ENCODE measurements around the gene CENPB.
A peak's percentile ranks its signal among the peaks of the same experiment; 100 is the strongest.

The CENPB gene

DNA sequence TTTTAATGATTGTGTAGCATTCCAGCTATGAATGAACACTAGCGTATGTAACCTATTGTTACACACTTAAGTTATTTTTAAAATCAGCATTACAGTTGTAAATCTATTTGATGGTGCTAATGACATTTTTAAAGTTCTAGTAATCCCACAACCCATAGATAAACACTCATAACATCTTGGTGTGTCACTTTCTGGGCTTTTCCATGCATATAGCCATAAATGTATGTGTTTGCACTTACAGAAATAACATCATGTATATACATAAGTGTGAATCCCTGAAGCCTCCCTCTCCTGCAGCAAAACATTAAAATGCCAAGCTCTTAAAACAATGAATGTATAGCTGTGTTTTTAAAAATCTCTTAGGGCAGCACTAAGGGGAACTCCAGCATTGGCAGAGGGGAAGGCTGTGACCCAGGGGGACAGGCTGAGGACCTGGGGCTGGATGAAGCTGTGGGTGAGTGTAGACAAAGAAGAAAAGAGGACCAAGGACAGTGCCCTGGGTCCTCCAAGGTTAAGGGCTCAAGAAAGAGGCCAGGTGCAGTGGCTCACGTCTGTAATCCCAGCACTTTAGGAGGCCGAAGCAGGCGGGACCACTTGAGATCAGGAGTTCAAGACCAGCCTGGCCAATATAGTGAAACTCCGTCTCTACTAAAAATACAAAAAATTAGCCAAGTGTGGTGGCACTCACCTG is 929 bp upstream of the CENPB start:
- H3K9ac ChIP-seq (ENCODE audit: low read length) = peak overlapping the region; percentile 47

DNA sequence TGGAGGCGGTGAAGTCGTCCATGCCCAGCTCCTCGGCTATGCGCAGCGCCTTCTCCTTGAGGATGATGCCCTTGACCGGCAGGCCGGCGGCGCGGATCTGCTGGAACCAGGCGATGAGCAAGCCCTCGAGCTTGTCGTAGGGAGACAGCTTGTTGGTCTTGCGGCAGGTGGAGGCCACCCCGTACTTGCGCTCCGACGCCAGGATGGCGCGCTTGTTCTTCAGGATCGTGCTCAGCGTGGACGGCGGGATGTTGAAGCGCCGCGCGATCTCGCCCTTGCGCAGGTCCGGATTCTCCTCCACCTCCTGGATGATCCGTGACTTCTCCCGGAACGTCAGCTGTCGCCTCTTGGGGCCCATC is 435 bp downstream of the CENPB start:
- TF ChIP-seq, protein P1, sequence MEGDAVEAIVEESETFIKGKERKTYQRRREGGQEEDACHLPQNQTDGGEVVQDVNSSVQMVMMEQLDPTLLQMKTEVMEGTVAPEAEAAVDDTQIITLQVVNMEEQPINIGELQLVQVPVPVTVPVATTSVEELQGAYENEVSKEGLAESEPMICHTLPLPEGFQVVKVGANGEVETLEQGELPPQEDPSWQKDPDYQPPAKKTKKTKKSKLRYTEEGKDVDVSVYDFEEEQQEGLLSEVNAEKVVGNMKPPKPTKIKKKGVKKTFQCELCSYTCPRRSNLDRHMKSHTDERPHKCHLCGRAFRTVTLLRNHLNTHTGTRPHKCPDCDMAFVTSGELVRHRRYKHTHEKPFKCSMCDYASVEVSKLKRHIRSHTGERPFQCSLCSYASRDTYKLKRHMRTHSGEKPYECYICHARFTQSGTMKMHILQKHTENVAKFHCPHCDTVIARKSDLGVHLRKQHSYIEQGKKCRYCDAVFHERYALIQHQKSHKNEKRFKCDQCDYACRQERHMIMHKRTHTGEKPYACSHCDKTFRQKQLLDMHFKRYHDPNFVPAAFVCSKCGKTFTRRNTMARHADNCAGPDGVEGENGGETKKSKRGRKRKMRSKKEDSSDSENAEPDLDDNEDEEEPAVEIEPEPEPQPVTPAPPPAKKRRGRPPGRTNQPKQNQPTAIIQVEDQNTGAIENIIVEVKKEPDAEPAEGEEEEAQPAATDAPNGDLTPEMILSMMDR (IDR thresholded peaks at IDR 0.05; ENCODE audit: low read length) = no peak
- TF ChIP-seq EZH2 (IDR thresholded peaks at IDR 0.05; ENCODE audit: borderline replicate concordance, low read length) = no peak
- H3K4me2 ChIP-seq (ENCODE audit: low read length) = peak overlapping the region; percentile 96
- H3K9ac ChIP-seq (ENCODE audit: low read length) = peak overlapping the region; percentile 79

More for the DNA sequence above, 929 bp upstream of the CENPB start:
- H3K4me2 ChIP-seq (ENCODE audit: low read length) = peak overlapping the region; percentile 60
- no peaks in the 10 kb centered on the region for H3K9me3 ChIP-seq (ENCODE audit: low read length)
- H3K4me1 ChIP-seq (ENCODE audit: insufficient read depth, low read length, severe bottlenecking) = peaks cover 40% of the 10 kb centered on the region
- H3K27me3 ChIP-seq (ENCODE audit: insufficient read depth, low read length) = no peaks in the 10 kb centered on the region
- H3K36me3 ChIP-seq (ENCODE audit: insufficient read depth, low read length) = peaks cover 4% of the 10 kb centered on the region
- TF ChIP-seq EZH2 (IDR thresholded peaks at IDR 0.05; ENCODE audit: borderline replicate concordance, low read length) = no peak
- TF ChIP-seq, protein P1 (IDR thresholded peaks at IDR 0.05; ENCODE audit: low read length) = no peak
- no peaks in the 10 kb centered on the region for H3K9me2 ChIP-seq (ENCODE audit: low read depth, low read length)
- no peaks in the 10 kb centered on the region for H3F3A ChIP-seq (ENCODE audit: insufficient read depth, low read length)
- H3K4me3 ChIP-seq (ENCODE audit: low read depth, low read length, poor library complexity, severe bottlenecking) = peak overlapping the region; percentile 61
- H3K27ac ChIP-seq (ENCODE audit: low read depth, low read length, poor library complexity, severe bottlenecking) = no peak overlapping the region
- H2AFZ ChIP-seq (ENCODE audit: low read length) = peak overlapping the region; percentile 97
- no peaks in the 10 kb centered on the region for H4K20me1 ChIP-seq (ENCODE audit: insufficient read depth, low read length)
- H3K79me2 ChIP-seq (ENCODE audit: insufficient read depth, low read length) = no peaks in the 10 kb centered on the region

DNA sequence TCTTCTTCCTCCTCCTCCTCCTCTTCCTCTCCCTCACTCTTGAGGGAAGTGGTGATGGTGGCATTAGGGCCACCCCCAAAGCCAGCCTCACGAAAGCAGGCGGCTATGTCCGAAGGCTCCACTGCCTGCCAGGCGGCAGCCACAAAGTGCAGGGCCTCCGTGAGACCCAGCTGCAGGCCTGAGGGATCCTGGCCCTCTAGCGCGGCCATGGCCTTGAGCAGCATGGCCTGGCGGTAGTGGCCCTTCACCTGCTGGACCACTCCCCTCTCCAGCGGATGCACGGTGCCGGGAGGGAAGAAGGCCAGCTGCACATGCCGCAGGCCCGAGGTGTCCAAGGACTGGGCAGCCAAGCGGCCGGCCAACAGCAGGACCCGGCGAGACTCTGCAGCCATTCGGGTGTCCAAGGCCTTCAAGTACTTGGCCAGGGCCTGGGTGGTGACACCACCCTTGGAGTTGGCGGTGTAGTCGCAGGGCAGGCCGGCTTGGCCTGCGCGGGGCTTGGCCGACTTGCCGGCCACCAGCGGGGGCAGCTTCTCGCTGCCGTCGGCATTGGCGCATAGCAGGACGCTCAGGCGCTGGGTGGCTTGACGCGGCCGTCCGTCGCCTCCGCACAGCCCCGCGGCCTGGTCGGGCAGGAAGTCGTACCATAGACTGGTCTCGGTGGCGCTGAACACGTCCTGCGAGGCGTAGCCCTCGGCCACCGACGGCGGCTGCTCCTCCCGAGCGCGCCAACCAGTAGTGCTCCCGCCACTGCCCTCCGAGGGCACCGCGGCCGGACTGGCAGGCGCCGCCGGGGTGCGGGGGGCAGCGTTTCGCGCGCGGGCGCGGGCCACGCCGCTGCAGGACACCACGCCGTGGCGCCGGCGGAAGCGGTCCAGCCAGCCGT is 1.1 kb downstream of the CENPB start:
- peak overlapping the region; percentile 73 for H3K4me3 ChIP-seq (ENCODE audit: low read depth, low read length, poor library complexity, severe bottlenecking)
- no peak overlapping the region for H2AFZ ChIP-seq (ENCODE audit: low read length)

More for the DNA sequence above, 435 bp downstream of the CENPB start:
- no peak overlapping the region for H2AFZ ChIP-seq (ENCODE audit: low read length)
- no peaks in the 10 kb centered on the region for H4K20me1 ChIP-seq (ENCODE audit: insufficient read depth, low read length)
- no peak overlapping the region for H3K27ac ChIP-seq (ENCODE audit: low read depth, low read length, poor library complexity, severe bottlenecking)
- no peaks in the 10 kb centered on the region for H3K27me3 ChIP-seq (ENCODE audit: insufficient read depth, low read length)
- H3F3A ChIP-seq (ENCODE audit: insufficient read depth, low read length) = no peaks in the 10 kb centered on the region
- peak overlapping the region; percentile 73 for H3K4me3 ChIP-seq (ENCODE audit: low read depth, low read length, poor library complexity, severe bottlenecking)
- no peaks in the 10 kb centered on the region for H3K9me3 ChIP-seq (ENCODE audit: low read length)
- no peaks in the 10 kb centered on the region for H3K79me2 ChIP-seq (ENCODE audit: insufficient read depth, low read length)
- H3K4me1 ChIP-seq (ENCODE audit: insufficient read depth, low read length, severe bottlenecking) = peaks cover 45% of the 10 kb centered on the region
- H3K36me3 ChIP-seq (ENCODE audit: insufficient read depth, low read length) = peaks cover 4% of the 10 kb centered on the region
- H3K9me2 ChIP-seq (ENCODE audit: low read depth, low read length) = no peaks in the 10 kb centered on the region

More for the DNA sequence above, 1.1 kb downstream of the CENPB start:
- Histone ChIP-seq H3K9me2 (ENCODE audit: low read depth, low read length) (no peaks in the 10 kb centered on the region), H3K4me1 (ENCODE audit: insufficient read depth, low read length, severe bottlenecking) (peaks cover 51% of the 10 kb centered on the region), H3K9ac (ENCODE audit: low read length) (peak overlapping the region; percentile 79), H3K36me3 (ENCODE audit: insufficient read depth, low read length) (peaks cover 4% of the 10 kb centered on the region), H3F3A (ENCODE audit: insufficient read depth, low read length) (no peaks in the 10 kb centered on the region), H3K79me2 (ENCODE audit: insufficient read depth, low read length) (no peaks in the 10 kb centered on the region), H3K27ac (ENCODE audit: low read depth, low read length, poor library complexity, severe bottlenecking) (no peak overlapping the region), H4K20me1 (ENCODE audit: insufficient read depth, low read length) (no peaks in the 10 kb centered on the region), H3K4me2 (ENCODE audit: low read length) (peak overlapping the region; percentile 96), H3K27me3 (ENCODE audit: insufficient read depth, low read length) (no peaks in the 10 kb centered on the region), H3K9me3 (ENCODE audit: low read length) (no peaks in the 10 kb centered on the region)
- TF ChIP-seq EZH2 (IDR thresholded peaks at IDR 0.05; ENCODE audit: borderline replicate concordance, low read length) = no peak
- TF ChIP-seq, protein P1 (IDR thresholded peaks at IDR 0.05; ENCODE audit: low read length) = no peak
